ENCODE data around the gene EN2.
A peak's percentile ranks its signal among the peaks of the same experiment; 100 is the strongest.

The EN2 gene

DNA sequence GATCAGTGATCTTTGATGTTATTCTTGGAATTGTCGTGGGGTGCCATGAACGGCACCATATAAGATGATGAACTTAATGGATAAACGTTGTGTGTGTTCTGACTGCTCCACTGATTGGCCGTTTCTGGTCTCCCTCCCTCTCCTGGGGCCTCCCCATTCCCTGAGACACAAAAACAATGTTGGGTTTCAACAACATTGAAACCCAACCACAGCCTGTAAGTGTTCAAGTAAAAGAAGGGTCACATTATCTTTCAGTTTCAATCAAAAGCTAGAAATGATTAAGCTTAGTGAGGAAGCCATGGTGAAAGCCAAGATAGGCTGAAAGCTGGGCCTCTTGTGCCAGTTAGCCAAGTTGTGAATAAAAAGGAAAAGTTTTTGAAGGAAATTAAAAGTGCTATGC lies 19.5 kb downstream of the EN2 start:
- H2BK5ac ChIP-seq (ENCODE audit: low read depth, low read length, poor library complexity): no peak overlapping the region
- H3K4ac ChIP-seq (ENCODE audit: low read depth, low read length): no peak overlapping the region
- no peak overlapping the region for H2BK12ac ChIP-seq (ENCODE audit: low read length)
- no peak overlapping the region for H3K18ac ChIP-seq (ENCODE audit: low read length)
- H4K91ac ChIP-seq (ENCODE audit: low read depth, low read length): no peak overlapping the region
- WGBS (ENCODE audit: extremely low coverage, insufficient coverage, insufficient read length): no CpG with 5 or more reads among the region's 4 CpGs
- H2AFZ ChIP-seq (ENCODE audit: insufficient read depth, low read length, poor library complexity): no peak overlapping the region
- no peaks in the 10 kb centered on the region for H3K79me1 ChIP-seq (ENCODE audit: low read length)
- H3K79me2 ChIP-seq (ENCODE audit: control insufficient read depth, insufficient read depth, low read length, poor library complexity): no peaks in the 10 kb centered on the region
- no peak overlapping the region for H2BK120ac ChIP-seq (ENCODE audit: insufficient read depth, low read length, poor library complexity)
- no peak overlapping the region for H2AK5ac ChIP-seq (ENCODE audit: low read length)
- H3K27ac ChIP-seq (ENCODE audit: low read depth, low read length): no peak overlapping the region
- no peak overlapping the region for H3K4me2 ChIP-seq (ENCODE audit: low read length)
- no peaks in the 10 kb centered on the region for H3K36me3 ChIP-seq (ENCODE audit: control insufficient read depth in 1 of 2, insufficient read depth in 2 of 2, low read length in 2 of 2)
- no peak overlapping the region for H3K9ac ChIP-seq (ENCODE audit: low read length)
- no peak overlapping the region for H4K12ac ChIP-seq (ENCODE audit: low read depth, low read length)
- no peak overlapping the region for H3K4me3 ChIP-seq (ENCODE audit: low read depth, low read length)
- H3K23ac ChIP-seq (ENCODE audit: low read length): no peak overlapping the region
- peaks cover 13% of the 10 kb centered on the region for H3K9me3 ChIP-seq (ENCODE audit: insufficient read depth, low read depth, low read length)
- no peak overlapping the region for H3K14ac ChIP-seq (ENCODE audit: low read length)
- DNase-seq: no peak
- H3K27me3 ChIP-seq (ENCODE audit: insufficient read depth, low read length): peaks cover 5% of the 10 kb centered on the region
- H3K4me1 ChIP-seq (ENCODE audit: control insufficient read depth in 1 of 2, insufficient read depth in 2 of 2, low read length in 2 of 2): peaks cover 0 to 8% of the 10 kb centered on the region in 2 experiments
- no peak overlapping the region for H4K8ac ChIP-seq (ENCODE audit: low read depth, low read length)

DNA sequence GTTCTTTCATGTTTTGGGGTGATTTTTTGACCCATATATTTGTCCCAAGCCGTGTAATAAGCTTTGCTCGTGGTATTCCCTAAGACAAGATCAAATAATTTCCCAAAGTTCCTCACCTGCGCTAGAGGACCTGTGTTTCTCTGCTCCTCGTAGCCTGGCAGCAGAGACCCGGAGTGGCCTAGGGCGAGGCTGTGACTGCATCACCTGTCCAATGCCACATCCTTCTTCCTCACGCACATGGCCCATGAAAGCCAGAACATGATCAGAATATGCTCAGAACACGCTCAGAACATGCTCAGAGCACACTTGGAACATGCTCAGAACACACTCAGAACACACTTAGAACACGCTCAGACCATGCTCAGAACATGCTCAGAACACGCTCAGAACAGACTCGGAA lies 23.8 kb downstream of the EN2 start:
- H2BK5ac ChIP-seq (ENCODE audit: low read depth, low read length, poor library complexity): no peak overlapping the region
- no peaks in the 10 kb centered on the region for H3K79me1 ChIP-seq (ENCODE audit: low read length)
- no peak overlapping the region for H3K4me2 ChIP-seq (ENCODE audit: low read length)
- peaks cover 6% of the 10 kb centered on the region for H3K9me3 ChIP-seq (ENCODE audit: insufficient read depth, low read depth, low read length)
- no peak for DNase-seq
- H3K79me2 ChIP-seq (ENCODE audit: control insufficient read depth, insufficient read depth, low read length, poor library complexity): no peaks in the 10 kb centered on the region
- no peak overlapping the region for H3K14ac ChIP-seq (ENCODE audit: low read length)
- no peak overlapping the region for H3K27ac ChIP-seq (ENCODE audit: low read depth, low read length)
- H3K27me3 ChIP-seq (ENCODE audit: insufficient read depth, low read length): no peaks in the 10 kb centered on the region
- no peak overlapping the region for H3K4me3 ChIP-seq (ENCODE audit: low read depth, low read length)
- H2AFZ ChIP-seq (ENCODE audit: insufficient read depth, low read length, poor library complexity): no peak overlapping the region
- H2BK120ac ChIP-seq (ENCODE audit: insufficient read depth, low read length, poor library complexity): no peak overlapping the region
- no CpG with 5 or more reads among the region's 11 CpGs for WGBS (ENCODE audit: extremely low coverage, insufficient coverage, insufficient read length)
- no peak overlapping the region for H2AK5ac ChIP-seq (ENCODE audit: low read length)
- no peak overlapping the region for H3K9ac ChIP-seq (ENCODE audit: low read length)
- H4K12ac ChIP-seq (ENCODE audit: low read depth, low read length): no peak overlapping the region
- no peaks in the 10 kb centered on the region for H3K36me3 ChIP-seq (ENCODE audit: control insufficient read depth in 1 of 2, insufficient read depth in 2 of 2, low read length in 2 of 2)
- H4K91ac ChIP-seq (ENCODE audit: low read depth, low read length): no peak overlapping the region
- H3K4ac ChIP-seq (ENCODE audit: low read depth, low read length): no peak overlapping the region
- no peak overlapping the region for H3K23ac ChIP-seq (ENCODE audit: low read length)
- H3K18ac ChIP-seq (ENCODE audit: low read length): no peak overlapping the region
- no peak overlapping the region for H4K8ac ChIP-seq (ENCODE audit: low read depth, low read length)
- no peaks in the 10 kb centered on the region for H3K4me1 ChIP-seq (ENCODE audit: control insufficient read depth in 1 of 2, insufficient read depth in 2 of 2, low read length in 2 of 2)
- H2BK12ac ChIP-seq (ENCODE audit: low read length): no peak overlapping the region

DNA sequence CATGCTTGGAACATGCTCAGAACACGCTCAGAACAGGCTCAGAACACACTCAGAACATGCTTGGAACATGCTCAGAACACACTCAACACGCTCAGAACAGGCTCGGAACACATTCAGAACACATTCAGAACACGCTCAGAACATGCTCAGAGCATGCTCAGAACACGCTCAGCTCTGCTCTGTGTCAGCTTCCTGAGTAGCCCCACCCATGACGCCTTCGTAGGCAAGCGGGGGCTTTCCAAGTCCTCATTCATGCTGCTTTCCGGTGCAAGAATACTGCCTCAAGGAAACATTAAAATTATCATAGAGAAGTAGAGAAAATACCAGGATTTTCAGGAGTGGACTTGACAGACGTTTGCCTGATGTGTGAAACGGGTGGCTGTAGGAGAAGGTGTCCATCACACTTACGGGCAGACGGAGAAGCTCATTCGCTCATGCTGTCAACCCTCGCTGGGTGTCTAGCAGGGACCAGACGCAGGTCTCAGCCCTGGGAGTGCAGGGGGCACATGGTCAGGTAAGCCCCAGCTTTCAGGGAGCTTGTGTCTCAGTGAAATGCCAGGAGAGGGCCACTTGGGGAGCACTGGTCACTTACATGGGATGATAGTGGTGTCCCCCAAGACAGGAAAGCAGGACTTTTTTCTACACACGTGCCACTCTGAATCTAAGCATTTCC lies 24.7 kb downstream of the EN2 start:
- Histone ChIP-seq H2BK120ac (ENCODE audit: insufficient read depth, low read length, poor library complexity) (no peak overlapping the region), H2BK12ac (ENCODE audit: low read length) (no peak overlapping the region), H3K23ac (ENCODE audit: low read length) (no peak overlapping the region), H3K79me2 (ENCODE audit: control insufficient read depth, insufficient read depth, low read length, poor library complexity) (no peaks in the 10 kb centered on the region), H4K8ac (ENCODE audit: low read depth, low read length) (no peak overlapping the region), H3K18ac (ENCODE audit: low read length) (no peak overlapping the region), H3K9me3 (ENCODE audit: insufficient read depth, low read depth, low read length) (peaks cover 6% of the 10 kb centered on the region), H3K14ac (ENCODE audit: low read length) (no peak overlapping the region), H4K91ac (ENCODE audit: low read depth, low read length) (no peak overlapping the region), H3K4me1 (ENCODE audit: control insufficient read depth in 1 of 2, insufficient read depth in 2 of 2, low read length in 2 of 2) (no peaks in the 10 kb centered on the region), H2AFZ (ENCODE audit: insufficient read depth, low read length, poor library complexity) (no peak overlapping the region), H3K4ac (ENCODE audit: low read depth, low read length) (no peak overlapping the region), H3K27me3 (ENCODE audit: insufficient read depth, low read length) (no peaks in the 10 kb centered on the region), H4K12ac (ENCODE audit: low read depth, low read length) (no peak overlapping the region), H3K4me2 (ENCODE audit: low read length) (no peak overlapping the region), H2AK5ac (ENCODE audit: low read length) (no peak overlapping the region), H3K27ac (ENCODE audit: low read depth, low read length) (no peak overlapping the region), H3K9ac (ENCODE audit: low read length) (no peak overlapping the region), H3K79me1 (ENCODE audit: low read length) (no peaks in the 10 kb centered on the region), H2BK5ac (ENCODE audit: low read depth, low read length, poor library complexity) (no peak overlapping the region), H3K36me3 (ENCODE audit: control insufficient read depth in 1 of 2, insufficient read depth in 2 of 2, low read length in 2 of 2) (no peaks in the 10 kb centered on the region), H3K4me3 (ENCODE audit: low read depth, low read length) (no peak overlapping the region)
- no CpG with 5 or more reads among the region's 17 CpGs for WGBS (ENCODE audit: extremely low coverage, insufficient coverage, insufficient read length)
- peak in 1 of 2 donors; percentile 1 for DNase-seq

DNA sequence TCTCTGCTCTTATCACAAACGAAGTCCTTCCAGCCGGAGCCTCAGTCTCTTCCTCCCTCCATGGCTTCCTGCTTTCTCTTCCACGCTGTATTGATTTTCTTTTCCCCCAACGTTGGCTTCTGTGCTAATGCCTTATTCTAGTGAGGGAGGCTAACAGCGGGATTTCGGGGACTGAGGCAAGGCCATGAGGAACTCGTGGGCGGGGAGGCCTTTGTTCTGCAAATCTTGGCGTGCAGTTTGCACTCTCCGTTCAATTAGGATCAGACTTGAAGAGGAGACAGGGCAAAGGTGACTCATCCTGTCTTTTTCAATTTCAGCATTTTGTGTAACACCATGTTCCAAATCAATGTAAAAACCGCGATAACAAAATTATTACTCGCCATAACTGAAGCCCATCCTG lies 25.3 kb downstream of the EN2 start:
- Histone ChIP-seq H3K79me2 (ENCODE audit: control insufficient read depth, insufficient read depth, low read length, poor library complexity) (no peaks in the 10 kb centered on the region), H2BK5ac (ENCODE audit: low read depth, low read length, poor library complexity) (no peak overlapping the region), H3K9ac (ENCODE audit: low read length) (no peak overlapping the region), H2BK12ac (ENCODE audit: low read length) (no peak overlapping the region), H4K8ac (ENCODE audit: low read depth, low read length) (no peak overlapping the region), H3K23ac (ENCODE audit: low read length) (no peak overlapping the region), H3K9me3 (ENCODE audit: insufficient read depth, low read depth, low read length) (peaks cover 6% of the 10 kb centered on the region), H2AK5ac (ENCODE audit: low read length) (no peak overlapping the region), H3K4ac (ENCODE audit: low read depth, low read length) (no peak overlapping the region), H3K4me1 (ENCODE audit: control insufficient read depth in 1 of 2, insufficient read depth in 2 of 2, low read length in 2 of 2) (no peaks in the 10 kb centered on the region), H4K91ac (ENCODE audit: low read depth, low read length) (no peak overlapping the region), H3K27ac (ENCODE audit: low read depth, low read length) (no peak overlapping the region), H2BK120ac (ENCODE audit: insufficient read depth, low read length, poor library complexity) (no peak overlapping the region), H3K4me2 (ENCODE audit: low read length) (no peak overlapping the region), H3K18ac (ENCODE audit: low read length) (no peak overlapping the region), H3K14ac (ENCODE audit: low read length) (no peak overlapping the region), H3K79me1 (ENCODE audit: low read length) (no peaks in the 10 kb centered on the region), H3K4me3 (ENCODE audit: low read depth, low read length) (no peak overlapping the region), H3K27me3 (ENCODE audit: insufficient read depth, low read length) (no peaks in the 10 kb centered on the region), H3K36me3 (ENCODE audit: control insufficient read depth in 1 of 2, insufficient read depth in 2 of 2, low read length in 2 of 2) (no peaks in the 10 kb centered on the region), H2AFZ (ENCODE audit: insufficient read depth, low read length, poor library complexity) (no peak overlapping the region), H4K12ac (ENCODE audit: low read depth, low read length) (no peak overlapping the region)
- no CpG with 5 or more reads among the region's 13 CpGs for WGBS (ENCODE audit: extremely low coverage, insufficient coverage, insufficient read length)
- no peak for DNase-seq

Data from trophoblast cell (in vitro differentiated cells and primary cell).